Measurements from ENCODE around the gene PEX26.

PEX26 gene

DNA sequence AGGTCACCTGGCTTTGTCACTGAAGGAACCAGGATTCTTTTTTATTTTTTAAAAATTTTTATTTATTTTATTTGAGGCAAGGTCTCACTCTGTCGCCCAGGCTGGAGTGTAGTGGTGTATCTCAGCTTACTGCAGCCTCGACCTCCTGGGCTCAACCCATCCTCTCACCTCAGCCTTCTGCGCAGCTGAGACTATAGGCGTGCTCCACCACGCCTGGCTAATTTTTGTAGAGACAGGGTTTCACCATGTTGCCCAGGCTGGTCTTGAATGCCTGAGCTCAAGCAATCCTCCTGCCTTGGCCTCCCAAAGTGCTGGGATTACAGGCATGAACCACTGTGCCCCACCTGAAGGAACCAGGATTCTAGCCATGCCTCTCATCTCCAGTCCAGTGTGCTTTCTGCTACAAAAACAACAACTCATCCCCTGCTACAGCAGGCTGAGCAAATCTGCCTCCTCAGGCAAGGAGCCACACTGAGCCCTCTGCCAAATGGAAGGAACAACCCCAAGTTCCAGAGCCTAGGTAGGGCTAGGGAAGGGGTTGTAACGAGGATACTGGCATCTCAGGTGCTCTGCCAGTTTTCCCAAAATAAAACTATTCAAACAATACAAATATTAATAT, 2.6 kb upstream of the PEX26 start:
- peaks cover 33% of the 10 kb centered on the region for H3K4me1 Mint-ChIP-seq (ENCODE audit: low read depth)
- H3K36me3 Mint-ChIP-seq, result peaks cover 2% of the 10 kb centered on the region
- H3K27ac Mint-ChIP-seq, result no peak overlapping the region
- no peaks in the 10 kb centered on the region for H3K27me3 Mint-ChIP-seq
- H3K4me3 Mint-ChIP-seq, result no peak overlapping the region
- no peaks in the 10 kb centered on the region for H3K9me3 Mint-ChIP-seq (ENCODE audit: low read depth)

DNA sequence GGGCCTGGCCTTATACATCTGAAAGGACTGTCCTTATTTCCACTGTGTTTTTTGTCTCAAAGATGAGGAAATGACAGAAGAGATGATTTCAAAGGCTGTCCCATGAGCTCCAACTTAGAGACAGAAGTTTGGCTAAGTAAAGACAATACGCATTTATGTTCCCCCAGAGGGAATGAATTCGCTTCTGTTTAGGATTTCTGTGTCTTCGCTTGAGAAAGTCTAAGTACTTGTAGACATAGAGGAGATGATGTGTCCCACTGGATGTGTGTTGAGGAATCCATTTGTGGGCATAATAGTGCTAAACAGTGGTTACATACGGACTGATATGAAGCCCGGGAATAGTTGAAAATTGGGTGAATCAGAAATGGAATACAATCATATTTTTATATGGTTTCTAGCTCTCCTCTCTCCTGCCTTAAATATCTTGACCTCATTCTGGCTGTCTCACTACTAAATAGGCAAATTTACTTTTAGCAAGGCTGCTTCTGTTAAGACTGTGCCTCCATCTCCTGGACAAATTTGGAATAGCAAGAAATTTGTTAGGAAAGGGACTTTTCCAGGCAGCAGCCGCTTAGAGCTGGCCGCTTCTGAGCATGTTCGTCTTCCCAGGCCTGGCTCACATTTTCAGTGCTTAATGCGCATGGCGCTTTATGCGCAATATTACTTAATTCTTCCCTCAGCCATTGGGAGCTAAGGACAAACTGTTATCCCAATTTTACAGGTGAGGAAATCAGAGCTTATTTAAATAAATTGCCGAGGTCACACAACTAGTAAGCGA, 1.9 kb upstream of the PEX26 start:
- Mint-ChIP-seq H3K9me3 (ENCODE audit: low read depth) (peaks cover 3% of the 10 kb centered on the region), H3K36me3 (peaks cover 7% of the 10 kb centered on the region), H3K27me3 (no peaks in the 10 kb centered on the region), H3K27ac (peak overlapping the region; percentile 83), H3K4me1 (ENCODE audit: low read depth) (peaks cover 36% of the 10 kb centered on the region), H3K4me3 (peak overlapping the region; percentile 73)

- H3K36me3 Mint-ChIP-seq, result peaks cover 10% of the 10 kb centered on the region
- peaks cover 48% of the 10 kb centered on the region for H3K4me1 Mint-ChIP-seq (ENCODE audit: low read depth)
- H3K27ac Mint-ChIP-seq, result peak overlapping the region; percentile 99
- H3K9me3 Mint-ChIP-seq (ENCODE audit: low read depth), result peaks cover 4% of the 10 kb centered on the region
- peak overlapping the region; percentile 98 for H3K4me3 Mint-ChIP-seq
- H3K27me3 Mint-ChIP-seq, result no peaks in the 10 kb centered on the region
Observed at GRCh38 chr22:18077087-18077638, 627 bp upstream of the PEX26 start.

DNA sequence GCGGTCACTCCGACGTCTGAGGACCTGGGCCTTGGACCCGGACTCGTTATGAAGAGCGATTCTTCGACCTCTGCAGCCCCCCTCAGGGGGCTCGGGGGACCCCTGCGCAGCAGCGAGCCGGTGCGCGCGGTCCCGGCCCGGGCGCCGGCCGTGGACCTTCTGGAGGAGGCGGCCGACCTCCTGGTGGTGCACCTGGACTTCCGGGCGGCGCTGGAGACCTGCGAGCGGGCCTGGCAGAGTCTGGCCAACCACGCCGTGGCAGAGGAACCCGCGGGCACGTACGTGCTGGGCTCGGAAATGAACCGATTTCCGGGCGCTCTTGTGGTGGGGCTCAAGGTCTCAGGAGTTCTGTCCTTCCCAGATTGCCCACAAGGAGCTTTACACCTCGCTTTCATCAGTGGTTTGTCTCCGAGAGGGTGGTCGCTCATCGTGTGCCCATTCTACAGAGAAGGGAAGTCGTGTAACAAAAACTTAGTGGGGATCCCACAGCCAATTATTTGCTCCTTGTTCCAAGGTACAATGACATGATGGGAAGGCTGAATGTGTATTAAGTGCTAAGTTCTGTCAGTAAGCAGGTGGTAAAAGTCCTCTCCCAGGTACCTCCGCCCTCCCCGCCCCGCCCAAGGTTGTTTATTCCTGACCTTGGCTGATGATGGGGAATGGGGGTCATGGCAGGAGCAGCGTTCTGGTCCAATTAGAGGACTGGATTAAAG, 695 bp downstream of the PEX26 start:
- Mint-ChIP-seq H3K9me3 (ENCODE audit: low read depth) (peaks cover 4% of the 10 kb centered on the region), H3K4me1 (ENCODE audit: low read depth) (peaks cover 58% of the 10 kb centered on the region), H3K36me3 (peaks cover 10% of the 10 kb centered on the region), H3K27me3 (no peaks in the 10 kb centered on the region), H3K27ac (peak overlapping the region; percentile 99), H3K4me3 (peak overlapping the region; percentile 98)

GRCh38 chr22:18079706-18080233, 2.0 kb downstream of the PEX26 start:
- Mint-ChIP-seq H3K27ac (peak overlapping the region; percentile 67), H3K4me3 (peak overlapping the region; percentile 96), H3K4me1 (ENCODE audit: low read depth) (peaks cover 58% of the 10 kb centered on the region), H3K36me3 (peaks cover 10% of the 10 kb centered on the region), H3K9me3 (ENCODE audit: low read depth) (peaks cover 4% of the 10 kb centered on the region), H3K27me3 (no peaks in the 10 kb centered on the region)

- H3K9me3 Mint-ChIP-seq (ENCODE audit: low read depth), result peaks cover 4% of the 10 kb centered on the region
- peaks cover 10% of the 10 kb centered on the region for H3K36me3 Mint-ChIP-seq
- H3K4me3 Mint-ChIP-seq, result peak overlapping the region; percentile 14
- H3K4me1 Mint-ChIP-seq (ENCODE audit: low read depth), result peaks cover 51% of the 10 kb centered on the region
- H3K27ac Mint-ChIP-seq, result no peak overlapping the region
- H3K27me3 Mint-ChIP-seq, result no peaks in the 10 kb centered on the region
Observed at GRCh38 chr22:18081416-18081815, 3.6 kb downstream of the PEX26 start.

GRCh38 chr22:18082467-18082866, 4.7 kb downstream of the PEX26 start:
- peaks cover 42% of the 10 kb centered on the region for H3K4me1 Mint-ChIP-seq (ENCODE audit: low read depth)
- H3K36me3 Mint-ChIP-seq, result peaks cover 10% of the 10 kb centered on the region
- peaks cover 4% of the 10 kb centered on the region for H3K9me3 Mint-ChIP-seq (ENCODE audit: low read depth)
- H3K27me3 Mint-ChIP-seq, result no peaks in the 10 kb centered on the region
- no peak overlapping the region for H3K27ac Mint-ChIP-seq
- peak overlapping the region; percentile 11 for H3K4me3 Mint-ChIP-seq

- no peak overlapping the region for H3K27ac Mint-ChIP-seq
- peaks cover 10% of the 10 kb centered on the region for H3K36me3 Mint-ChIP-seq
- no peak overlapping the region for H3K4me3 Mint-ChIP-seq
- peaks cover 39% of the 10 kb centered on the region for H3K4me1 Mint-ChIP-seq (ENCODE audit: low read depth)
- H3K27me3 Mint-ChIP-seq, result no peaks in the 10 kb centered on the region
- peaks cover 4% of the 10 kb centered on the region for H3K9me3 Mint-ChIP-seq (ENCODE audit: low read depth)
Observed at GRCh38 chr22:18083406-18083805, 5.6 kb downstream of the PEX26 start.

- Mint-ChIP-seq H3K36me3 (peaks cover 10% of the 10 kb centered on the region), H3K27ac (no peak overlapping the region), H3K9me3 (ENCODE audit: low read depth) (peaks cover 4% of the 10 kb centered on the region), H3K27me3 (no peaks in the 10 kb centered on the region), H3K4me1 (ENCODE audit: low read depth) (peaks cover 27% of the 10 kb centered on the region), H3K4me3 (no peak overlapping the region)
Observed at GRCh38 chr22:18085188-18085587, 7.4 kb downstream of the PEX26 start.

GRCh38 chr22:18087350-18087855, 9.6 kb downstream of the PEX26 start:
- Mint-ChIP-seq H3K27ac (no peak overlapping the region), H3K9me3 (ENCODE audit: low read depth) (no peaks in the 10 kb centered on the region), H3K4me1 (ENCODE audit: low read depth) (peaks cover 10% of the 10 kb centered on the region), H3K27me3 (no peaks in the 10 kb centered on the region), H3K4me3 (no peak overlapping the region), H3K36me3 (peaks cover 2% of the 10 kb centered on the region)

DNA sequence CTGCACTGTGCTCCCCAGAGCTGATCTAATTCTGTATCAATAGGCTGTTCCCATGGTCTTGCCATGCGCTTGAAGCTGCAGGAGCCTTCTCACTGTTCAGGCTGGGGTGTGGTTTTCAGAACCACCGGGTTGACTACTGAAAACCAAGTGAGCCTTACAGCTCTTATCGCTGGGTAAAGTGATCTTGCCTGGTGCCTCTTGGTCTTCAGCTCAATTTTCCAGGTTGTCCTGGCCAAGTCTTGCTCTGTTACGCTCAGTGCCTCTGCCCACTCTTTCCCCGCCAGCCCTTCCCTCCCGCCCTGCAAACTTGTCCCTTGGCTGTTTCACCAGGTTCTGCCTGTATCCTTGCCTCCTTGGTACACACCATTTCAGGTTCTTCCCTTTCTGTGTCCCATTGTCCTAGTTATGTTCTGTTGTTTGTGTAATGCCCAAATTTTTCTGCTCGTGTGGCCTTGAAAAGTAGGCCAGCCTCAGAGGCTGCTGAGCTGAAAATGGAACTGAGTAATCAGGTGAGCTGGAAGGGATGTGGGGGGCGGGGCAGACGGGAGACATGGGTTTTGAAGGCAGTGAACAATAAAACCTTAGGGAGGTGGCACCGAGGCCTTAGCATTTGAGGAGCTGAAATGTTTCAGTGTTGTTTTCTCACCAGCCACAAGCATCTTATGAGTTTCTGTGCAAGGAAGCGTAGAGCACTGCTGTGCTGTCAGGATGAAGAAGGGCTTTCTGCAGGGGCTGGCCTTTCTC, 11.2 kb downstream of the PEX26 start:
- no peaks in the 10 kb centered on the region for H3K9me3 Mint-ChIP-seq (ENCODE audit: low read depth)
- H3K36me3 Mint-ChIP-seq, result peaks cover 2% of the 10 kb centered on the region
- no peaks in the 10 kb centered on the region for H3K27me3 Mint-ChIP-seq
- H3K27ac Mint-ChIP-seq, result peak overlapping the region; percentile 50
- peaks cover 2% of the 10 kb centered on the region for H3K4me1 Mint-ChIP-seq (ENCODE audit: low read depth)
- no peak overlapping the region for H3K4me3 Mint-ChIP-seq

GRCh38 chr22:18090286-18090685, 12.5 kb downstream of the PEX26 start:
- Mint-ChIP-seq H3K4me1 (ENCODE audit: low read depth) (peaks cover 3% of the 10 kb centered on the region), H3K27ac (no peak overlapping the region), H3K9me3 (ENCODE audit: low read depth) (no peaks in the 10 kb centered on the region), H3K27me3 (no peaks in the 10 kb centered on the region), H3K4me3 (no peak overlapping the region), H3K36me3 (peaks cover 4% of the 10 kb centered on the region)

DNA sequence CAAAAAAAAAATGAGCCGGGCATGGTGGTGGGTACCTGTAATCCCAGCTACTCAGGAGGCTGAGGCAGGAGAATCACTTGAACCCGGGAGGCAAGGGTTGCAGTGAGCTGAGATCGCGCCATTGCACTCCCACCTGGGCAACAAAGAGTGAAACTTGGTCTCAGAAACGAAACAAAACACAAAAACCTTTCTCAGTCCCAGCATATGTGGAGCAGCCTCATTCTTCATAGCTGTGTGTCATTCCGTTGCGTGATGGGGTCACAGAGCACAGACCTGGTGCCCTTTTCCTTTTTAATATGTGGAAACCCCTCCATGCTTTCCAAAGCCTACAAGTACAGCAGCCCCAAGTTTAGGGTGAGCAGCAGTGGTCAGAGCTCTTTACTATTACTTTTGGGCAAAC, 13.7 kb downstream of the PEX26 start:
- Mint-ChIP-seq H3K36me3 (peaks cover 6% of the 10 kb centered on the region), H3K27ac (no peak overlapping the region), H3K4me3 (no peak overlapping the region), H3K9me3 (ENCODE audit: low read depth) (no peaks in the 10 kb centered on the region), H3K4me1 (ENCODE audit: low read depth) (peaks cover 5% of the 10 kb centered on the region), H3K27me3 (no peaks in the 10 kb centered on the region)

- Mint-ChIP-seq H3K27me3 (no peaks in the 10 kb centered on the region), H3K4me3 (no peak overlapping the region), H3K36me3 (peaks cover 11% of the 10 kb centered on the region), H3K27ac (no peak overlapping the region), H3K4me1 (ENCODE audit: low read depth) (peaks cover 7% of the 10 kb centered on the region), H3K9me3 (ENCODE audit: low read depth) (no peaks in the 10 kb centered on the region)
Observed at GRCh38 chr22:18091916-18092526, 14.2 kb downstream of the PEX26 start.
